Measurements from ENCODE around the gene QARS1. TPM values are rescaled to one million over a fixed set of nuclear protein-coding genes. Genes with fewer than 3 reads are reported as not detected.

The QARS1 gene
- total and polyA plus RNA-seq, 2 of the 13 experiments (the other 11 are each of a cell fraction or from before 2014, with no cell fraction given), result 307 to 327 TPM

DNA sequence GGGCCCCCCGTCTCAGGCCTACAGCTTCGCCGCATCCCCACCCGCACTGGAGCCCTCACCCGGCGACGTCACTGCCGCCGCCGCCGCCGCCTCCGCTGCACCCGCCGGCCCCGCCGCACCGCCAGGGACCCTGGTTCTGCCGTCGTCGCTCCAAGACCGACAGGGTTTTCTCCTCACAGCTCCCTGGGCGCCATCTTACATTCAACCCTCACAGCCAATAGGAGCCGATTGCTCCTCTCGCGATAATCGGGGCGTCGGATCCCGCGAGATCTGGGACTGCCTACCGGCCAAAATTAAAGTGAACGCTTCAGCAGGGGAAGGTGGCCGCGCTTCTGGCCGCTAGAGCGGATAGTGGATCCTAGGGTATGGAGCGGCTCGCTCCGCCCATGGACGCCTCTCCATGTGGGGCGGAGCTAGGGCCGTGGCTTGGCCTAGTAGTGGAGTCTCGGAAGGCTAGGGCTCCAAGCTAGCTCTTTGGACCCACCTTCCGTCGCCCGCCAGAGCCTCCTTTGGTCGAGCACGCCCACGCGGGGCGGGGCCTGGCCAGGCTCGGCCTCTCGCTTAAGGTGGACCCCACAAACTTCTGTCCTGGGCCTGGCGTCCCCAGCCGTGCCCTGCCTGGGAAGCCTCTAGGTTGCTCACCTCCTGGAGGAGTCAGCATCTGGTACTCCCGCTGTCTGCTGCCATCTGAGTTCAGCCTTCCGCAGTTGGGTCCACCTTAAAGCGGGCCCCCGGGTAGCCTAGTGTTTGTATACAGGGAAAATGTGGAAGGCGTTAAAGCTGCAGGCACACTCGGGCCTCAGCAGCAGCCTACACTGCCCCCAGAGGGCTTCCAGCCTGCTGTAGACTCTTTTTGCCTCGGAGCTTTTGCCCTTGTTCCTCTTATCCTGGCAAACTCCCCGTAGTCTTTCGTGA, 10.4 kb downstream of the QARS1 start, which contains the start of gene QRICH1 (continued):
- TF ChIP-seq TBX2 (CRISPR knock-in tag; IDR thresholded peaks at IDR 0.05; ENCODE audit: borderline replicate concordance) (peak; percentile 74), NFE2L2 (IDR thresholded peaks at IDR 0.05; ENCODE audit: low read length) (no peak), SSRP1 (CRISPR knock-in tag; IDR thresholded peaks at IDR 0.05) (no peak), MAFK (conservative IDR thresholded peaks at IDR 0.05 in 1 of 2, IDR thresholded peaks at IDR 0.05 in 1 of 2; ENCODE audit: low read length in 2 of 2) (no peak), PHF5A (CRISPR knock-in tag; IDR thresholded peaks at IDR 0.05; ENCODE audit: low read depth, unreplicated experiment) (peak; percentile 35), ZNF607 (CRISPR knock-in tag; IDR thresholded peaks at IDR 0.05; ENCODE audit: borderline replicate concordance) (peak; percentile 75), ZNF547 (CRISPR knock-in tag; IDR thresholded peaks at IDR 0.05) (peak; percentile 46; the same call in 1 of the 2 replicates), CBFB (CRISPR knock-in tag; IDR thresholded peaks at IDR 0.05) (0 out of 2 replicates have a peak, but pooled peaks have one; percentile 24), ZFP1 (CRISPR knock-in tag; IDR thresholded peaks at IDR 0.05) (peak; percentile 59), LCORL (IDR thresholded peaks at IDR 0.05) (no peak), LCORL (CRISPR knock-in tag; IDR thresholded peaks at IDR 0.05) (no peak; the same call in 1 of the 2 replicates), DBP (CRISPR knock-in tag; IDR thresholded peaks at IDR 0.05; ENCODE audit: not compliant biosample characterization) (no peak), SRSF4 (IDR thresholded peaks at IDR 0.05; ENCODE audit: low read depth, low read length, poor library complexity, severe bottlenecking) (no peak), BRD4 (CRISPR knock-in tag; IDR thresholded peaks at IDR 0.05) (peak; percentile 55; the same call in 1 of the 2 replicates), ZNF724P (CRISPR knock-in tag; IDR thresholded peaks at IDR 0.05; ENCODE audit: borderline replicate concordance) (no peak), FOSL1 (CRISPR knock-in tag; IDR thresholded peaks at IDR 0.05; ENCODE audit: borderline replicate concordance) (no peak), ZNF496 (CRISPR knock-in tag; IDR thresholded peaks at IDR 0.05; ENCODE audit: insufficient replicate concordance) (no peak), ZSCAN25 (CRISPR knock-in tag; IDR thresholded peaks at IDR 0.05) (0 out of 2 replicates have a peak, but pooled peaks have one; percentile 31), NBN (conservative IDR thresholded peaks at IDR 0.05) (no peak), ZNF7 (CRISPR knock-in tag; IDR thresholded peaks at IDR 0.05) (no peak), ZBTB8A (CRISPR knock-in tag; IDR thresholded peaks at IDR 0.05; ENCODE audit: borderline replicate concordance, low read depth) (no peak), ZFP82 (CRISPR knock-in tag; IDR thresholded peaks at IDR 0.05; ENCODE audit: borderline replicate concordance) (peak; percentile 71; the same call in 1 of the 2 replicates), ZNF841 (CRISPR knock-in tag; IDR thresholded peaks at IDR 0.05; ENCODE audit: borderline replicate concordance) (no peak), XRCC5 (optimal IDR thresholded peaks at IDR 0.05; ENCODE audit: low read length) (peak; percentile 90), MAFF (IDR thresholded peaks at IDR 0.05; ENCODE audit: low read depth, low read length) (no peak), ZNF432 (CRISPR knock-in tag; IDR thresholded peaks at IDR 0.05; ENCODE audit: borderline replicate concordance) (no peak)
- TF ChIP-seq, protein P1, sequence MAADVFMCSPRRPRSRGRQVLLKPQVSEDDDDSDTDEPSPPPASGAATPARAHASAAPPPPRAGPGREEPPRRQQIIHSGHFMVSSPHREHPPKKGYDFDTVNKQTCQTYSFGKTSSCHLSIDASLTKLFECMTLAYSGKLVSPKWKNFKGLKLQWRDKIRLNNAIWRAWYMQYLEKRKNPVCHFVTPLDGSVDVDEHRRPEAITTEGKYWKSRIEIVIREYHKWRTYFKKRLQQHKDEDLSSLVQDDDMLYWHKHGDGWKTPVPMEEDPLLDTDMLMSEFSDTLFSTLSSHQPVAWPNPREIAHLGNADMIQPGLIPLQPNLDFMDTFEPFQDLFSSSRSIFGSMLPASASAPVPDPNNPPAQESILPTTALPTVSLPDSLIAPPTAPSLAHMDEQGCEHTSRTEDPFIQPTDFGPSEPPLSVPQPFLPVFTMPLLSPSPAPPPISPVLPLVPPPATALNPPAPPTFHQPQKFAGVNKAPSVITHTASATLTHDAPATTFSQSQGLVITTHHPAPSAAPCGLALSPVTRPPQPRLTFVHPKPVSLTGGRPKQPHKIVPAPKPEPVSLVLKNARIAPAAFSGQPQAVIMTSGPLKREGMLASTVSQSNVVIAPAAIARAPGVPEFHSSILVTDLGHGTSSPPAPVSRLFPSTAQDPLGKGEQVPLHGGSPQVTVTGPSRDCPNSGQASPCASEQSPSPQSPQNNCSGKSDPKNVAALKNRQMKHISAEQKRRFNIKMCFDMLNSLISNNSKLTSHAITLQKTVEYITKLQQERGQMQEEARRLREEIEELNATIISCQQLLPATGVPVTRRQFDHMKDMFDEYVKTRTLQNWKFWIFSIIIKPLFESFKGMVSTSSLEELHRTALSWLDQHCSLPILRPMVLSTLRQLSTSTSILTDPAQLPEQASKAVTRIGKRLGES (CRISPR knock-in tag; IDR thresholded peaks at IDR 0.05; ENCODE audit: borderline replicate concordance), result no peak
